Measurements from ENCODE around the gene KLF13. TPM values are rescaled to one million over a fixed set of nuclear protein-coding genes. Genes with fewer than 3 reads are reported as not detected.

Gene KLF13
- total RNA-seq, 1 experiment from 2014 or later: 75.6 TPM

- DNase-seq (ENCODE audit: low read depth): peak; percentile 49
These were observed 73.7 kb downstream of the KLF13 start for GRCh38 chr15:31400222-31400927.

- DNase-seq (ENCODE audit: low read depth): no peak
These were observed 74.6 kb downstream of the KLF13 start for GRCh38 chr15:31401282-31401681.

- DNase-seq (ENCODE audit: low read depth): no peak
These were observed 75.4 kb downstream of the KLF13 start for GRCh38 chr15:31402003-31402402.

GRCh38 chr15:31402511-31403056 lies 75.9 kb downstream of the KLF13 start:
- no peak for DNase-seq (ENCODE audit: low read depth)

- no peak for DNase-seq (ENCODE audit: low read depth)
These were observed 76.5 kb downstream of the KLF13 start for GRCh38 chr15:31403096-31403495.

- DNase-seq (ENCODE audit: low read depth): no peak
These were observed 77.0 kb downstream of the KLF13 start for GRCh38 chr15:31403606-31404005.

GRCh38 chr15:31404345-31404744 lies 77.7 kb downstream of the KLF13 start:
- DNase-seq (ENCODE audit: low read depth): peak; percentile 88

GRCh38 chr15:31405200-31405920 lies 78.7 kb downstream of the KLF13 start:
- peak; percentile 95 for DNase-seq (ENCODE audit: low read depth)

GRCh38 chr15:31407376-31407775 lies 80.7 kb downstream of the KLF13 start:
- DNase-seq (ENCODE audit: low read depth): no peak

- no peak for DNase-seq (ENCODE audit: low read depth)
These were observed 81.2 kb downstream of the KLF13 start for GRCh38 chr15:31407851-31408250.

GRCh38 chr15:31408724-31409123 lies 82.1 kb downstream of the KLF13 start:
- DNase-seq (ENCODE audit: low read depth): no peak

- no peak for DNase-seq (ENCODE audit: low read depth)
These were observed 82.5 kb downstream of the KLF13 start for GRCh38 chr15:31409171-31409570.

- peak; percentile 92 for DNase-seq (ENCODE audit: low read depth)
These were observed 86.2 kb downstream of the KLF13 start for GRCh38 chr15:31412824-31413223.

GRCh38 chr15:31415201-31415600 lies 88.6 kb downstream of the KLF13 start:
- no peak for DNase-seq (ENCODE audit: low read depth)

GRCh38 chr15:31419820-31420219 lies 93.2 kb downstream of the KLF13 start:
- no peak for DNase-seq (ENCODE audit: low read depth)

GRCh38 chr15:31427411-31427810 lies 100.8 kb downstream of the KLF13 start:
- peak; percentile 22 for DNase-seq (ENCODE audit: low read depth)

Other genes with a start within 250 kb of the KLF13 start
- not detected in 2 replicates for gene TRPM1, start 225.1 kb upstream of the KLF13 start, total RNA-seq (2014; rRNA removed; shearing (Covaris generic))

All from RPMI7951 (cell line).